ENCODE results near the gene MAP4K5. TPM values are rescaled to one million over a fixed set of nuclear protein-coding genes. Genes with fewer than 3 reads are reported as not detected.

The MAP4K5 gene
- total RNA-seq, 1 donor from 2014 or later, result 93.1 TPM

- Mint-ChIP-seq H3K4me1 (ENCODE audit: low read depth, unreplicated experiment) (no peaks in the 10 kb centered on the region), H3K4me3 (ENCODE audit: unreplicated experiment) (no peak overlapping the region), H3K27me3 (ENCODE audit: low read depth, unreplicated experiment) (no peaks in the 10 kb centered on the region), H3K9me3 (ENCODE audit: unreplicated experiment) (peaks cover 22% of the 10 kb centered on the region), H3K27ac (ENCODE audit: unreplicated experiment) (no peak overlapping the region), H3K36me3 (ENCODE audit: low read depth, unreplicated experiment) (peaks cover 41% of the 10 kb centered on the region)
- FAIRE-seq (no peak), DNase-seq (ENCODE audit: low read depth) (no peak)
- Histone ChIP-seq H3K27me3 (ENCODE audit: insufficient read depth, low read length) (no peaks in the 10 kb centered on the region), H3K9me3 (ENCODE audit: insufficient read depth, low read depth, low read length) (no peaks in the 10 kb centered on the region), H3K36me3 (ENCODE audit: insufficient read depth, low read length) (peaks cover 31% of the 10 kb centered on the region), H3K27ac (ENCODE audit: low read depth, low read length) (no peak overlapping the region), H3K4me1 (ENCODE audit: insufficient read depth, low read length) (no peaks in the 10 kb centered on the region), H3K79me2 (ENCODE audit: insufficient read depth, low read length) (peaks cover 10% of the 10 kb centered on the region), H3K4me3 (ENCODE audit: insufficient read depth, low read depth, low read length) (no peak overlapping the region), H2AFZ (ENCODE audit: low read depth, low read length) (no peak overlapping the region), H4K20me1 (ENCODE audit: insufficient read depth, low read length) (peaks cover 3% of the 10 kb centered on the region), H3K9ac (ENCODE audit: low read length) (no peak overlapping the region), H3K4me2 (ENCODE audit: low read length) (no peak overlapping the region)
- TF ChIP-seq CTCF (IDR thresholded peaks at IDR 0.05; ENCODE audit: insufficient read depth, low read depth, low read length) (no peak), EZH2 (IDR thresholded peaks at IDR 0.05; ENCODE audit: insufficient read depth, low read length) (no peak)
These were observed 53.3 kb downstream of the MAP4K5 start for GRCh38 chr14:50479041-50479440.

GRCh38 chr14:50477760-50478159 is 54.6 kb downstream of the MAP4K5 start:
- FAIRE-seq, result no peak

More at GRCh38 chr14:50477760-50478159, 54.6 kb downstream of the MAP4K5 start:
- DNase-seq (ENCODE audit: low read depth), result no peak
- H2AFZ ChIP-seq (ENCODE audit: low read depth, low read length), result no peak overlapping the region
- H3K4me1 ChIP-seq (ENCODE audit: insufficient read depth, low read length), result no peaks in the 10 kb centered on the region
- peaks cover 3% of the 10 kb centered on the region for H4K20me1 ChIP-seq (ENCODE audit: insufficient read depth, low read length)
- Mint-ChIP-seq H3K4me3 (ENCODE audit: unreplicated experiment) (no peak overlapping the region), H3K27ac (ENCODE audit: unreplicated experiment) (no peak overlapping the region), H3K9me3 (ENCODE audit: unreplicated experiment) (peaks cover 25% of the 10 kb centered on the region), H3K27me3 (ENCODE audit: low read depth, unreplicated experiment) (no peaks in the 10 kb centered on the region), H3K36me3 (ENCODE audit: low read depth, unreplicated experiment) (peaks cover 51% of the 10 kb centered on the region), H3K4me1 (ENCODE audit: low read depth, unreplicated experiment) (no peaks in the 10 kb centered on the region)
- H3K9me3 ChIP-seq (ENCODE audit: insufficient read depth, low read depth, low read length), result peaks cover under 1% of the 10 kb centered on the region
- no peak overlapping the region for H3K27ac ChIP-seq (ENCODE audit: low read depth, low read length)
- peaks cover 38% of the 10 kb centered on the region for H3K36me3 ChIP-seq (ENCODE audit: insufficient read depth, low read length)
- H3K4me3 ChIP-seq (ENCODE audit: insufficient read depth, low read depth, low read length), result no peak overlapping the region
- H3K27me3 ChIP-seq (ENCODE audit: insufficient read depth, low read length), result no peaks in the 10 kb centered on the region
- H3K79me2 ChIP-seq (ENCODE audit: insufficient read depth, low read length), result peaks cover 7% of the 10 kb centered on the region
- TF ChIP-seq EZH2 (IDR thresholded peaks at IDR 0.05; ENCODE audit: insufficient read depth, low read length) (no peak), CTCF (IDR thresholded peaks at IDR 0.05; ENCODE audit: insufficient read depth, low read depth, low read length) (no peak)
- no peak overlapping the region for H3K9ac ChIP-seq (ENCODE audit: low read length)
- no peak overlapping the region for H3K4me2 ChIP-seq (ENCODE audit: low read length)

All from astrocyte (in vitro differentiated cells and primary cell).